ENCODE measurements around the gene BRWD1.

DNA sequence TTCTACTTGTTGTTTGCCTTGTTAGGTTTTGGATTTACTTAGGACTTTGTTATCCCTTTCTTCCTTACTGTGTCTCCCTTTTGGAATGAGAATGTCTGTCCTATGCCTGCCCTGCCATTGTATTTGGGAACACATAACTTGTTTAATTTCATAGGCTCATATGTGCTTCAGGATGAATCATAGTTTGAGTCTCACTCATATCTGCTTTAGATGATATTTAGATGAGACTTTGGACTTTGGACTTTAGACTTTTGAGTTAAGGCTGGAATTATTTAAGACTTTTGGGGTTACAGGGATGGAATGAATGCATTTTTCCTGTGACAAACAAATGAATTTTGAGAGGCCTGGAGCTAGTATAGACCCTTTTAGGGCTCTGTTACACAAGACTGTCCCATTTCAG, 163.6 kb downstream of the BRWD1 start:
- TF ChIP-seq, protein P1, sequence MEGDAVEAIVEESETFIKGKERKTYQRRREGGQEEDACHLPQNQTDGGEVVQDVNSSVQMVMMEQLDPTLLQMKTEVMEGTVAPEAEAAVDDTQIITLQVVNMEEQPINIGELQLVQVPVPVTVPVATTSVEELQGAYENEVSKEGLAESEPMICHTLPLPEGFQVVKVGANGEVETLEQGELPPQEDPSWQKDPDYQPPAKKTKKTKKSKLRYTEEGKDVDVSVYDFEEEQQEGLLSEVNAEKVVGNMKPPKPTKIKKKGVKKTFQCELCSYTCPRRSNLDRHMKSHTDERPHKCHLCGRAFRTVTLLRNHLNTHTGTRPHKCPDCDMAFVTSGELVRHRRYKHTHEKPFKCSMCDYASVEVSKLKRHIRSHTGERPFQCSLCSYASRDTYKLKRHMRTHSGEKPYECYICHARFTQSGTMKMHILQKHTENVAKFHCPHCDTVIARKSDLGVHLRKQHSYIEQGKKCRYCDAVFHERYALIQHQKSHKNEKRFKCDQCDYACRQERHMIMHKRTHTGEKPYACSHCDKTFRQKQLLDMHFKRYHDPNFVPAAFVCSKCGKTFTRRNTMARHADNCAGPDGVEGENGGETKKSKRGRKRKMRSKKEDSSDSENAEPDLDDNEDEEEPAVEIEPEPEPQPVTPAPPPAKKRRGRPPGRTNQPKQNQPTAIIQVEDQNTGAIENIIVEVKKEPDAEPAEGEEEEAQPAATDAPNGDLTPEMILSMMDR (IDR thresholded peaks at IDR 0.05; ENCODE audit: control extremely low read depth in 1 of 3, insufficient read depth in 1 of 3, low read depth in 1 of 3, low read length in 3 of 3) = no peak
- TF ChIP-seq RAD21 (IDR thresholded peaks at IDR 0.05 in 1 of 2, conservative IDR thresholded peaks at IDR 0.05 in 1 of 2; ENCODE audit: low read depth in 2 of 2, low read length in 2 of 2) (no peak), RNF2 (IDR thresholded peaks at IDR 0.05; ENCODE audit: borderline replicate concordance, low read depth, low read length, missing control alignments, poor library complexity, severe bottlenecking) (no peak), HDAC6 (IDR thresholded peaks at IDR 0.05; ENCODE audit: low read depth, low read length) (no peak), RFX5 (IDR thresholded peaks at IDR 0.05; ENCODE audit: borderline replicate concordance, low read depth, low read length) (no peak), POLR2A (IDR thresholded peaks at IDR 0.05; ENCODE audit: control extremely low read depth in 1 of 2, low read depth in 2 of 2, low read length in 2 of 2) (no peak), YY1 (IDR thresholded peaks at IDR 0.05; ENCODE audit: low read depth, low read length) (no peak), NRF1 (IDR thresholded peaks at IDR 0.05; ENCODE audit: low read depth, low read length) (no peak), GABPA (IDR thresholded peaks at IDR 0.05; ENCODE audit: borderline replicate concordance, insufficient read depth, low read length) (no peak), EZH2 (IDR thresholded peaks at IDR 0.05; ENCODE audit: low read depth, low read length, severe bottlenecking) (no peak), SIRT6 (IDR thresholded peaks at IDR 0.05; ENCODE audit: low read length) (no peak), SIN3A (conservative IDR thresholded peaks at IDR 0.05 in 1 of 2, IDR thresholded peaks at IDR 0.05 in 1 of 2; ENCODE audit: low read depth in 1 of 2, low read length in 2 of 2) (no peak), TEAD4 (IDR thresholded peaks at IDR 0.05; ENCODE audit: low read depth, low read length) (no peak)
- TF ChIP-seq, protein P2, sequence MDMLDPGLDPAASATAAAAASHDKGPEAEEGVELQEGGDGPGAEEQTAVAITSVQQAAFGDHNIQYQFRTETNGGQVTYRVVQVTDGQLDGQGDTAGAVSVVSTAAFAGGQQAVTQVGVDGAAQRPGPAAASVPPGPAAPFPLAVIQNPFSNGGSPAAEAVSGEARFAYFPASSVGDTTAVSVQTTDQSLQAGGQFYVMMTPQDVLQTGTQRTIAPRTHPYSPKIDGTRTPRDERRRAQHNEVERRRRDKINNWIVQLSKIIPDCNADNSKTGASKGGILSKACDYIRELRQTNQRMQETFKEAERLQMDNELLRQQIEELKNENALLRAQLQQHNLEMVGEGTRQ (IDR thresholded peaks at IDR 0.05; ENCODE audit: low read length) = no peak

Data from H1 (cell line).